GM15510 (cell line): ENCODE measurements around the gene FHOD3.

Source experiments
- POLR2A ChIP-seq: IDR thresholded peaks from 3 replicates; pipeline ENCODE4 v1.6.1; 2011; ENCODE audit warnings: borderline replicate concordance; ENCODE audit not compliant: insufficient read length; ENCODE audit errors: extremely low read depth

FHOD3 gene

DNA sequence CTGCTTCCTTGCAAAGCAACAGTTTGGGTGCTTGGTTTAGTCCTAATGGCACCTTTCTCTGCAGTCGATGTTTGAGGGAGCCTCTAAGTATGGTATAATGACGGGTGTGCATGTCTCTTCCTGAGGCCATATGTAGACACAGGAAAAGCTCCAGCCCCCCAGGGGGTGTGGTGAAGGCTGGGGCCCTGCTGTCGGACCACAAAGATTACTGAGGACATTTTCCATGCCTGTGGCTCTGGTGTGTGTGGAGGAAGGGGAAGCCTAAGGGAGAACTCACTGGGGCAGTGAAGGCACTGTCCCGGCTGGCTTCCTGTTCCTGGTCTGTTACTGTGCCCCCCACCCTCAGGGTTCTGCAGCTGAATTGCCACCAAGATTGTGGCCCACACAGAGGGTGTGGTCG lies 187.1 kb downstream of the FHOD3 start:
- TF ChIP-seq POLR2A, result no peak

DNA sequence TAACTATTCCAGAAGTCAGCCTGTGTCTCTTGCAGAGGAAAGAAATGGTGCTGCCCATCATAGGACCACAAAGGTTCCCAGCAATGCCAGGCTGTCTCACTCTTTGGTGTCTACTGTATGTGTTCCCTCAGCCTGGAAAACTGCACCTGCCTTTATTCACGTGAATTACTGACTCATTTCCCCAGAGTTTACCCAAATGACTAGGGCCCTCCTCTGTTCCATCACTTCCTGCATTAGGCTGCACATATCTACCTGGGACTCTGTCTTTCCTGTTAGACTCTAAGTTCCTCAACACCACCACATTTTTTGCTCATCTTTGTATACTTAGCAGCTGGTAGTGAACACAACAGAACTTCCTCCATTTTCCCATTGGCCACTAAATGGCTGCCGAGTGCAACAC lies 188.3 kb downstream of the FHOD3 start:
- TF ChIP-seq POLR2A, result no peak

DNA sequence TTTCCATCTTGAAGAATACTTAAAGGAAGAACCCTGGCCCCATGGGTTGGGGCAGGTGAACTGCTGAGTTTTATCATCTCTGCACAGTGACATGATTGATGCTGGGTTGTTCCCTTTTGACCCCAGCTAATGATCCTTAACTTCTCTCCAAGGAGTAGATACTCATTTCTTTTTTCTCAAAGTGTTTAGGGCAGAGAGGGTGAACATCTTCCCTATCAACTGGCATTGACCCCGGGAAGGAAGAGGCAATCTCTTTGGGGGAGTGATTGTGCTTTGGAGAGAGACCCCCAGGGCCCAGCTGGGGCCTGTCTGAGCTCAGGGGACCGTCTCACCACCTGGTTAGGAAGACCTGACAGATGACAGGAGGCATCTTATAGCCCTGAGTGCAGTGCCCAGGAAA lies 190.6 kb downstream of the FHOD3 start:
- no peak for TF ChIP-seq POLR2A

DNA sequence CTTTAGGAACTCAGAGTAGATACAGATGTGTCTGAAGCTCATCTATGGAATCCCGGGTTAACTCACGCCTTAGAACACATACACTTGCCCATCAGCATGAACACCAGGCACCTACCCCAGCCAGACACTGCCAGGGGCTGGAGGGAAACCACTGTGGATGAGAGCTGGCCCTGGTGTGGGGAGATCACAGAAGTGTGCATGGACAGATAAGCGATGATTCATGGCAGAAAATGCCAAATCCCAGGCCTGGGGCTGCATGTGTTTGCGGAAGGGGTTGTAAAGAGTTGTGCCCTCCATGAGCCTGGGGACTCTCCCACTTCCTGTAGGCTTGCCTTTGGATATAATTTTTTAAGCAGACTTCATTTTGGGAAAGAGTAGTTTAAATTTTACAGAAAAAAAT lies 193.4 kb downstream of the FHOD3 start:
- TF ChIP-seq POLR2A, result no peak

DNA sequence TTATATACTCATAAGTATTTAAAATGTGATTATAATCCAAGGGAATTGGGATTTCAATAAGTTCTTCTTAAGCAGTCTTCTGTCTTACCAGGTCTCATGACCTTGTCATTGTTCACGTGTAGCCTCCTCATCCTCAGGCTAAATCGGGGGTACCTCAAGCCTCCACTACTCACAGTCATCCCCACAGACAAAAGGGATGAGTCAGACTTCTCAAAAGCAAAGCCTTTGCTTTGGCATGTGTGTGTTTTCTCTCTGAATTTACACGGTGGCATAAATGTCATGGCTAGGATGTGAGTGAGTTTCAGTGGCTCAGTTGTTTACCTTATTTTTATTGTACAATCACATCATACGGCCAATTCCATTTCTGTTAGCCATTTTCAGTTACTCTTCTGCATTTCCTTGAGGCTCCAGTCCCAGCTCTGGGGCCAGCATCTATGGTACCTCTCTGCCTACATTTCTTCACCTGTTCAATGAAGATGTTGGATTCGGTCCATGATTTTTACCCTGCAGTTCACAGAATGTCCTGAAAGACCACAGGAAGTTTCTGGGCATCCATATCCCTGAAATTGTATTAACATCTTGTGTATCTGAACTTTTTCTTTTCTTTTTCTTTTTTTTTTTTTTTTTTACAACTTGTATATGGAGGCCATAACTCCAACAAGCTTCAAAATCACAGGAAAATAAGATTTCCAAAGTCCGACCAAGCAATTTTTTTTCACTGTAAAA lies 195.3 kb downstream of the FHOD3 start:
- TF ChIP-seq POLR2A, result no peak

DNA sequence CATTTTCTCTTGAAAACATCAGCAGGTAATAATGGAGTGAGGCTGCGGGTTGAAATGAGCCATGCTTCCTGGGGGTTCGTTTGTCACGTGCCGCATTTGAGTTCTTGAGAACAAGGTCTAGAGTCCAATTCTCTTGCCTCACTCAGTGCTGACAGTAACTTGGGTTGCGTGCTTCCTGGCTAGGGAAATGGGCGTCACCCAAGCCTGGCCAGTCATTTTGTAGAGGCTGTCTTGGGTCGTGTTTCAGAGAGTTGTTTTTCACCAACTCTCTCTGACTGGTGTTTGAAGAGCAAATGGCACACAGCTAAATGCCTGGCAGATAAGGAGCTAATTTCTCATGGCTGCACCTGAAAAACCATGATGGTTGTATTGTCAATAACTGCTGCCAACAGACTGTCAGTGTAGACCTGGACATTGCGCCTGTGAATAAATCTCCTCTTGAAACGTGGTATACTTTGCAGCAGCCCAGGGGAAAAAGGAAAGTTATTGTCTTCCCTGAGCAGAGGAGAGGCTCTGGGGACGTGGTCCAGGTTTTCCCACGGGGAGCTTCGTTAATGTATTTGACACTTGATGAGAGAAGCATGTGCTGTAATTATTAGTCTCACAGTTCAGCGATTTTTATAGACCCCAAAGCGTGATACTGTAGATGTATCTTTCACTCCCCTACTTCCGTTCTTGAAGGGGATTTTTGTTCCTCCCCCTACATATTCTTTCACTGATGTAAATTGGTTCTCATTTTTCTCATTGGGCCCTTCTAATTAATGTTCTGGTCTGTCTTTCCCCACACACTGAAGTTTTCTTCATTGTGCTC lies 196.0 kb downstream of the FHOD3 start:
- no peak for TF ChIP-seq POLR2A

DNA sequence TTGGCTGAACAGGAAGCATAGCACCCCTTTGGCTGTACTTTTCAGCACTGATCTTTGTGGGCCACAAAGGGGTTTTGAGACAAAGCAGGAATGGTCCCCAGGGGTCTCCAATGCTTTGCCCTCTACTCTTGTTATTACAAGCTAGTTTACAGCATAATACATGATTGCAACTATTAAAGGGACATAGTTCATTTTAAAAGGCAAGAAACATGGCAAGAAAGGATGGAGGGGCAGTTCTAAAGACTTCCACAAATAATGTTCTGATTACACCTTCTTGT lies 196.6 kb downstream of the FHOD3 start:
- TF ChIP-seq POLR2A, result no peak

DNA sequence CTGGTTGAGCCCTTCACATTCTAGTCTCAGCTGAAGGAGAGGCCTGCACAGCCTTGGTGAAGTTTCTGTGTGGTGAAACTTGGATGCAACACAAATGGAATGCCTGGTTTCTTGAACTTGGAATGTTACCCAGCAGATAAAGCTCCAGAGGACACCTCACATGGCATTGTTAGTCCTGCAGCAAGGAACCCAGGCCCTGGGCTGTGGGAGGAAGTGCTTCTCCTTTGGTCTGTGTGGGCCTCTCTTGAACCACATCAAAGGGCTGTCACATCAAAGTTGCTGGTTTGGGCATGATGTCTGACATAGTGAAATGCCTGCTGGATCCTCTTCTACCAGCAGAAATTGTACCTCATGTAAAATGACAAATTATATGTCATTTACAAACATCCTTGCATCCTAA lies 198.5 kb downstream of the FHOD3 start:
- no peak for TF ChIP-seq POLR2A

DNA sequence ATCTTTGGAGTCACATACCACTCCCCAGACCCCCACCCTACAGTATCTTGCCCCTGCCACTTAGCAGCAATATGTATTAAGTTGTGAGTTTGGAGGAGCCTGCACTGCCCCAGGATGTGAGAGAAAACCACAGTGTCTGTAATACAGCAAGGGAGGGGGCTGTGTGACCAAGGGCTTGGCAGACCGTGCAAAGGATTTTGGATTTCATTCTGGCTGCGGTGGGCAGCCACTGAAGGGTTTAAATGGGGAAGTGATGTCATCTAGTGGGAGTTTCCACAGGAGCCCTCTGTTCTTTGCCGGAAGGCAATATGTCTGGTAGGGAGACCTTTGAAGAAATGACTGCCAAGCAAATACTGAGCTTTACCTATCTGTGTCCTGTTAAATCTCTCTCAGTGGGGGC lies 202.4 kb downstream of the FHOD3 start:
- TF ChIP-seq POLR2A, result no peak

DNA sequence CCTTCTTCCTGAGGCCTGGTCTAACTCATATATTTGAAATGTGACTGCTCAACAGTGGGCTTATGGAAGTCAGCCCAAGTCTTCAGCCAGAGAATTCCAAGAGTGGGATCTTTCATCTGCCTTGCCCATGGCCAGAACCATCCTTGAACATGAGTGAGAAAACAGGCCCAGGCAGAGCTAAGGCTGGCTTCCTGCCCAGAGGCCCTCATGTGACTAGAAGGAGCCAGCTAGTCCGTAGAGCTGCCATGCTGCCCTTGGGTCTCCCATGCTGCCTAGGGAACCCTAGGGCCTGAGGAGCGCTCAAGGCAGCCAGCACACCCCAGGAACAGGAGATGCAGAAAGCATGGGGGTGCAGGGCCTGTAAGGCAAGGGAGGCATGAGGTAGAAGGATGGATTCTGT lies 203.6 kb downstream of the FHOD3 start:
- no peak for TF ChIP-seq POLR2A

DNA sequence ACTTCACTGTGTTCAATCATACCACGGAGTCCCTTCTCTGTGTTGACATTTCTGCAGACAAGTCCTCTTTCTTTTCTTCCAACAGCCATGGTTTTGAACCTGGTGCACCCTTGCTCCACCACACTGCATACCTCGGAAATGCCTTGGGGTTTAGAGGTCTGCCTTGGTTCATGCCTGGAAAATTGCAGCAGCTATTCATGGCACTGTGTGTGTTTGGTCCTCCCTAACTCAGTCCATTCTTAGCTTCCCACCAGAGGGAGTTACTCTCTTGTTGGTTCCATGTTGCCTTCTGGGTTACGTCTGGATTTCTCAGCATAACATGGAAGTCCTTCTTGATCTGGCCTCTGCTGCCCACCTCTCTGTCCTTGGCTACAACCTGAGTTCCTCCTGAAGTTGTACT lies 206.0 kb downstream of the FHOD3 start:
- no peak for TF ChIP-seq POLR2A

DNA sequence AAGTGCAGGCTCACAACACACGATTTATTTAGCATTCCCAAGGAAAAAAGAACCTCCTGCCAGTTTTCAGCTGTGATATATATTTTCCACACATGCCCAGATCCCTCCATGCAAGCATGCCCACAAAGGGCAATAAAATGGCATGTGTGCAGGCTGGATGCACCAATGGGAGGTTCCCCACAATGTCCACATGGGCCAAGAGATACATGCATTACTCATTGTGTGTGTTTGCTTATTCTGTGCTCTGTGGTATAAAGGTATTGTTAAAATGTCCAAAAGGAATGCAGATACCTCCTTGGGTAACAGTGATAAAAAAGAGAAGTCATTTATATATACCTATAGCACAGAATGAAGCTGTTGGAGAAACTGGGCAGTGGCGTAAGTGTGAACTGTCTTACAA lies 207.4 kb downstream of the FHOD3 start:
- TF ChIP-seq POLR2A, result no peak

DNA sequence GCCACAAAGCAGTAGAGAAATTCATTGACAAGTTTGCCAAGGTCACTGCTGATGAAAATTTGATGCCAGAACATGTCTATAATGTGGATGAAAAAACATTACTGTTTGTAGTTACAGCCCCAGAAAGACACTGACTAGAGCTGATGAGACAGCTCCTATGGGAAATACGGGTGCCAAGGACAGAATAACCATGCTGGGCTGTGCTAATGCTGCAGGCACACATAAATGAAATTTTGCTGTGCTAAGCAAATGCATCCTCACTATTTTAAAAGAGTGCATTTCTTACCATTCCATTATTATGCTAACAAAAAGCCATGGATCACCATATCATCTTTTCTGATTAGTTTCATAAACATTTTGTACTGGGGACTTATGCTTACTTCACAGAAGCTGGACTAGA lies 208.2 kb downstream of the FHOD3 start:
- TF ChIP-seq POLR2A, result no peak

DNA sequence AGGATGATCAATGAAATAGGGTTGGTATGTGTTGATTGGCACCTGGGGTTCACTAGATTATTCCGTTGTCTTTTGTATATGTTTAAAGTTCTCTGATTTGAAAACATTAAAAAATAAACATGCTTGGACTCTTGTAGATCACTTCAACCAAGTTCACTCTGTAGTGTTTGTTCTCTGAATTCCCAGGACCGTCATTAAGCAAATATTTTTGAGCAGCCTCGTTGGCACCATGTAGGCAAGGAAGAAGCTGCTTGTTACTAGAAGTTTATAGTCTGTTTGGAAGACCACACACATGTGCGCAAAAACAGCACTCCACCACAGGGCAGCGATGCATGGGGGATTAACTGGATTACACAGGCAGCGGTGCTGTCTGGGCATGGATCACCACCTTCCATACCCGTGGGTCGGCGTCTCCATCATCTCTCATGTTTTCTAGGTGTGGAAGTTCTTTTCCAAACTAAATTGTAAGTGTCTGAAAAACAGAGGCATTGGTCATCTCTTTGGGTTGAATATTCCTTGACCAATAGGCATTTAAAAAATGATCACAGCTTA lies 212.2 kb downstream of the FHOD3 start:
- TF ChIP-seq POLR2A, result no peak

DNA sequence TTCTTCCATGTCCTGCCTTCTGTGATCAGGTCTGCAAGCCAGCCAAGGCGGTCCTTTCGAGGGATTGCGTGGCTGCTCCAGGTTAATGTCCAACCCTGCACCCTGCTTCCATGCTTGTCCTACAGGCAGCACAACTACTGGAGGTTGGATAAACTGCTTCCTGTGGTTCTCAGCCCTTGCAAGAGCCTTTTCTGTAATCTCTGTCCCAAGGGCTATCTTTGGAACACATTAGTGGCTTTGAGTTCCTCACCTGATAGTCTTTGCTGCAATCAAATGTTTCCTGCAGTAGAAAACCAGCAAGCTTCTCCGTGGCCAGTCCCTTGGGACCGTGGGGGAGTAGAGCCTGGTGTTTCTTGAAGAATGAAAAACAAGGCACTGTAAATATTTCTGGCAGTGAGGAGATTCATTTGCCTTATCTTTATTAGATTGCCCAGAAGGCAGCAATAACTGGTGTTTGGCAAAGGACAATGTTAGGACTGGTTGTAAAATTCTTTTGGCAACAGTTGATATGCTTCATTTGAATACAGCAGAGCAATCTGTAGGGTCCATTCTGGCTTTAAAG lies 214.4 kb downstream of the FHOD3 start:
- TF ChIP-seq POLR2A, result no peak

DNA sequence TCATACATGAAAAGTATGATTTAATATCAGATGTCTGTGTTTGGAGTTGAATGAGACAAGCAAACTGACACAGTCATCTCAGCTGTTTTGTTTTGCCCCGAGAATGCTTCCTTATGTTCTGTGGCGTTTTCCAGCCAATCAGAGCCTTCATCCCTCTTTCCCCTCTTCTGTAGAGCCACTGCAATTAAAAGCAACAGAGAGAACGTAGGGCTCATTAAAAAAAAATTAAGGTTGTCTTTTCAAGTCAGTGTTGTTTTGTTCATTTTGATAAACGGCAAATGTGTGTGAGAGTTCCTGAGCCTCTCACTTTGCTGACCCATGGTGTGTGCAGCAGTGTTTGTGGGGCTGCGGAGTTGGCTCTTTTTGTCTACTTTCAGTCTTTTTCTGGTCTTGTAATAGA lies 216.0 kb downstream of the FHOD3 start:
- no peak for TF ChIP-seq POLR2A
